Adrenal gland (tissue), 12 donors: Measurements from ENCODE around the gene B3GNT8. TPM values are rescaled to one million over a fixed set of nuclear protein-coding genes. Genes with fewer than 3 reads are reported as not detected.

ENCODE experiments used
- DNase-seq, 7 donors: peaks; one replicate each; pipeline ENCODE4 v3.0.0-alpha.2; 2019 to 2020
- H3K27ac ChIP-seq, 5 donors: fragments of 200-600 bp; sonication (generic) in 4 of 5; 1 replicate in 3 of 5; 2 replicates in 2 of 5; pipeline versions ENCODE4 v1.5.1 to v1.8.0; 2016 to 2020; ENCODE audit warnings: mild to moderate bottlenecking in 1 of 5
- H3K27me3 ChIP-seq: fragments of 200-600 bp; 2 replicates; pipeline ENCODE4 v1.8.0; 2021
- H3K36me3 ChIP-seq, 2 donors: fragments of 200-600 bp; replicated peaks in 1 of 2; 1 replicate in 1 of 2; 2 replicates in 1 of 2; pipeline versions ENCODE4 v1.5.1 to v1.8.0; 2018 to 2022
- H3K4me1 ChIP-seq, 2 donors: fragments of 200-600 bp; replicated peaks in 1 of 2; 1 replicate in 1 of 2; 2 replicates in 1 of 2; pipeline versions ENCODE4 v1.5.1 to v1.8.0; 2018 to 2021
- H3K4me3 ChIP-seq, 4 donors: fragments of 200-600 bp; sonication (generic) in 3 of 4; one replicate each; pipeline ENCODE4 v1.5.1; 2016 to 2018
- H3K9me3 ChIP-seq, 3 donors: fragments of 200-600 bp; sonication (generic) in 1 of 3; replicated peaks in 1 of 3; 1 replicate in 2 of 3; 2 replicates in 1 of 3; pipeline versions ENCODE4 v1.5.1 to v1.8.0; 2016 to 2021
- CTCF ChIP-seq, 6 experiments: fragments of 450-650 bp in 4 of 6; fragments of 200-600 bp in 2 of 6; sonication (generic) in 1 of 6; IDR thresholded peaks; 1 replicate in 5 of 6; 2 replicates in 1 of 6; pipeline versions ENCODE4 v1.5.1 to v1.8.0; 2016 to 2021; ENCODE audit warnings: antibody characterized with exemption in 6 of 6, mild to moderate bottlenecking in 2 of 6, moderate library complexity in 1 of 6
- POLR2A ChIP-seq, 2 donors: fragments of 450-650 bp; IDR thresholded peaks; one replicate each; pipeline ENCODE4 v1.6.1; 2017; ENCODE audit warnings: antibody characterized with exemption in 2 of 2, mild to moderate bottlenecking in 2 of 2, moderate library complexity in 1 of 2
- WGBS, 4 donors: extraction: QIAGEN DNeasy Blood & Tissue Kit in 2 of 4; methylation state at CpG; one replicate each; pipeline versions ENCODE4 v1.1.5 to v1.1.7; 2013 to 2017; 5-methylcytosine and 5-hydroxymethylcytosine counted together
- intact Hi-C, 2 donors: fragments of 100-400 bp; cut with DNase I; formaldehyde crosslinking; loops; one replicate each; pipeline versions ENCODE4 v1.14.1 to v1.15.0; 2022 to 2023
- polyA plus RNA-seq, 3 donors: library from polyadenylated mRNA; stranded (reverse); fragments of 200-250 nt in 2 of 3; fragments of 350-450 nt in 1 of 3; fragmentation: Illumina TruSeq in 1 of 3; extraction: RNeasy Lipid Tissue Mini Kit (QIAGEN cat#74804) in 1 of 3; gene quantifications; one replicate each; pipeline ENCODE4 v1.2.3, GENCODE V29; 2013 to 2014
- total RNA-seq, 9 donors: library from RNA; depleted of rRNA in 4 of 9; stranded (reverse); fragments of >200 nt in 4 of 9; fragments of 120-200 nt in 1 of 9; fragmentation: NEBNext Ultra II Directional in 1 of 9; extraction: Animal tissue kit (Norgen Biotek cat#: 25700) in 1 of 9; gene quantifications; one replicate each; pipeline versions ENCODE4 v1.1.0 to v1.2.4, GENCODE V29; 2013 to 2023
- donor health status: healthy with polysubstance abuse.
- donor health status: Bipolar disorder and iron deficiency.
- donor health status: DM: yes; HTN: yes; CAD: no.
- donor health status: DM: no; HTN: no; CAD: no.
- donor health status: DM: no; HTN: no; CAD: no.
- donor health status: DM: yes; HTN: yes; CAD: no.

The B3GNT8 gene
- total and polyA plus RNA-seq, 12 donors = 0.15 to 6.5 (median 2.0) TPM

GRCh38 chr19:41449865-41450178 lies 22.6 kb upstream of the B3GNT8 start:
- no peak for DNase-seq
- WGBS, 4 donors = 62 to 70% (median 66%) methylated on average over 3 of the region's 3 CpGs
- H3K27ac ChIP-seq = no peak overlapping the region
- H3K36me3 ChIP-seq = no peaks in the 10 kb centered on the region
- TF ChIP-seq POLR2A (IDR thresholded peaks at IDR 0.05) (no peak), CTCF (IDR thresholded peaks at IDR 0.05) (no peak)
- no peaks in the 10 kb centered on the region for H3K27me3 ChIP-seq
- no peaks in the 10 kb centered on the region for H3K9me3 ChIP-seq
- no peak overlapping the region for H3K4me3 ChIP-seq
- no peaks in the 10 kb centered on the region for H3K4me1 ChIP-seq
- intact Hi-C loops = loop anchor here (5.0 to 10.0 kb wide), 2 partner anchors 85 to 122 kb away; no protein-coding TSS in a partner anchor

GRCh38 chr19:41449079-41449864 lies 22.1 kb upstream of the B3GNT8 start:
- Histone ChIP-seq H3K27me3 (no peaks in the 10 kb centered on the region), H3K36me3 (no peaks in the 10 kb centered on the region), H3K9me3 (no peaks in the 10 kb centered on the region), H3K27ac (no peak overlapping the region), H3K4me3 (no peak overlapping the region), H3K4me1 (no peaks in the 10 kb centered on the region)
- no peak for TF ChIP-seq POLR2A (IDR thresholded peaks at IDR 0.05)
- TF ChIP-seq CTCF (IDR thresholded peaks at IDR 0.05) = peak; percentile 87 to 99 (median 98)
- 1 to 8% (median 4%) methylated on average over 9 to 22 of the region's 22 CpGs for WGBS, 4 donors
- intact Hi-C loops = loop anchor here (5.0 to 10.0 kb wide), 2 partner anchors 86 to 123 kb away; no protein-coding TSS in a partner anchor
- DNase-seq = peak; percentile 65 to 86 (median 79)

GRCh38 chr19:41447732-41448332 lies 20.7 kb upstream of the B3GNT8 start:
- Histone ChIP-seq H3K9me3 (no peaks in the 10 kb centered on the region), H3K4me3 (no peak overlapping the region), H3K27me3 (no peaks in the 10 kb centered on the region), H3K27ac (no peak overlapping the region), H3K36me3 (no peaks in the 10 kb centered on the region), H3K4me1 (no peaks in the 10 kb centered on the region)
- TF ChIP-seq POLR2A (IDR thresholded peaks at IDR 0.05) = no peak
- TF ChIP-seq CTCF (IDR thresholded peaks at IDR 0.05) = no peak
- intact Hi-C loops = loop anchor here (5.0 to 10.0 kb wide), 2 partner anchors 87 to 124 kb away; no protein-coding TSS in a partner anchor
- WGBS, 4 donors = 55 to 64% (median 60%) methylated on average over 12 of the region's 12 CpGs
- DNase-seq = no peak

- H3K27me3 ChIP-seq = no peaks in the 10 kb centered on the region
- 52 to 59% (median 53%) methylated on average over 2 to 5 of the region's 5 CpGs for WGBS, 4 donors
These were observed 18.4 kb upstream of the B3GNT8 start for GRCh38 chr19:41445575-41445974.

More at GRCh38 chr19:41445575-41445974, 18.4 kb upstream of the B3GNT8 start:
- H3K9me3 ChIP-seq = no peaks in the 10 kb centered on the region
- no peaks in the 10 kb centered on the region for H3K4me1 ChIP-seq
- no peaks in the 10 kb centered on the region for H3K36me3 ChIP-seq
- H3K4me3 ChIP-seq = no peak overlapping the region
- no peak overlapping the region for H3K27ac ChIP-seq
- intact Hi-C loops = loop anchor here (5.0 to 10.0 kb wide), 2 partner anchors 89 to 127 kb away; no protein-coding TSS in a partner anchor
- no peak for DNase-seq
- TF ChIP-seq CTCF (IDR thresholded peaks at IDR 0.05) = no peak
